K562 (cell line): Measurements from ENCODE around the gene POR. TPM values are rescaled to one million over a fixed set of nuclear protein-coding genes. Genes with fewer than 3 reads are reported as not detected.

Experiments used
- CBFA2T2 ChIP-seq: fragments of 450-650 bp; conservative IDR thresholded peaks from 2 replicates; pipeline ENCODE4 v1.6.1; 2017; ENCODE audit warnings: mild to moderate bottlenecking
- EP300 ChIP-seq: IDR thresholded peaks from 2 replicates; pipeline ENCODE4 v1.6.1; 2012; ENCODE audit warnings: low read length, improper control_type of control experiment
- HBP1 ChIP-seq: fragments of 450-650 bp; formaldehyde crosslinking; IDR thresholded peaks from 2 replicates; pipeline ENCODE4 v1.4.0; 2022; ENCODE audit warnings: missing genetic modification characterization
- HSF4 ChIP-seq: fragments of 250-450 bp; sonication (Bioruptor Pico); IDR thresholded peaks from 2 replicates; pipeline ENCODE4 v2.1.2; 2022; ENCODE audit warnings: mild to moderate bottlenecking, moderate library complexity, borderline replicate concordance
- JUND ChIP-seq, 2 experiments: IDR thresholded peaks; 2 replicates in 1 of 2; 3 replicates in 1 of 2; pipeline ENCODE4 v1.6.1; 2011; ENCODE audit warnings: borderline replicate concordance in 2 of 2, low read depth in 2 of 2, low read length in 2 of 2, improper control_type of control experiment in 1 of 2, missing biosample characterization in 1 of 2, missing genetic modification characterization in 1 of 2, missing genetic modification reagents in 1 of 2
- MAFF ChIP-seq: IDR thresholded peaks from 2 replicates; pipeline ENCODE4 v1.6.1; 2012; ENCODE audit warnings: low read length, improper control_type of control experiment
- MLX ChIP-seq, 2 experiments: fragments of 450-650 bp in 1 of 2; sonication (generic) in 1 of 2; formaldehyde crosslinking; conservative IDR thresholded peaks; 2 replicates each; pipeline versions ENCODE4 v1.4.0 to v1.8.1; 2020 to 2022; ENCODE audit warnings: mild to moderate bottlenecking in 1 of 2, missing genetic modification reagents in 1 of 2
- NFE2L1 ChIP-seq: fragments of 450-650 bp; IDR thresholded peaks from 2 replicates; pipeline ENCODE4 v1.6.1; 2016; ENCODE audit warnings: missing genetic modification characterization, low read depth, mild to moderate bottlenecking, missing compliant biosample characterization, moderate library complexity, borderline replicate concordance
- NONO ChIP-seq, 2 experiments: fragments of 200-400 bp in 1 of 2; fragments of 450-650 bp in 1 of 2; formaldehyde crosslinking in 1 of 2; IDR thresholded peaks; 2 replicates each; pipeline ENCODE4 v1.6.1; 2017; ENCODE audit warnings: low read depth in 2 of 2, mild to moderate bottlenecking in 2 of 2, moderate library complexity in 2 of 2, low read length in 1 of 2
- TAF9B ChIP-seq: fragments of 450-650 bp; IDR thresholded peaks from 2 replicates; pipeline ENCODE4 v1.6.1; 2018; ENCODE audit warnings: mild to moderate bottlenecking; ENCODE audit not compliant: partially characterized antibody
- TBP ChIP-seq: optimal IDR thresholded peaks from 2 replicates; pipeline ENCODE3; 2011; ENCODE audit warnings: low read depth, low read length, improper control_type of control experiment
- TGIF2 ChIP-seq: sonication (generic); formaldehyde crosslinking; IDR thresholded peaks from 2 replicates; pipeline ENCODE4 v1.8.1; 2022; ENCODE audit warnings: mild to moderate bottlenecking, missing genetic modification reagents, moderate library complexity
- ZHX1 ChIP-seq: fragments of 150-350 bp; conservative IDR thresholded peaks from 2 replicates; pipeline ENCODE4 v1.6.1; 2014; ENCODE audit warnings: low read length
- ZNF212 ChIP-seq: fragments of 450-650 bp; formaldehyde crosslinking; IDR thresholded peaks from 2 replicates; pipeline ENCODE4 v1.4.0; 2020; ENCODE audit warnings: mild to moderate bottlenecking
- ZNF76 ChIP-seq: fragments of 250-450 bp; sonication (Bioruptor Pico); IDR thresholded peaks from 2 replicates; pipeline ENCODE4 v1.4.0; 2020; ENCODE audit warnings: mild to moderate bottlenecking, moderate library complexity, borderline replicate concordance
- polyA plus RNA-seq, 8 experiments: library from polyadenylated mRNA; depleted of rRNA in 4 of 8; stranded (reverse) in 5 of 8; unstranded in 3 of 8; fragments of >200 nt; fragmentation: Nextera tagmentation in 2 of 8; fragmentation: Illumina TruSeq in 1 of 8; extraction: Ambion mirVana in 2 of 8; extraction: Trizol in 1 of 8; gene quantifications; 2 replicates each; pipeline versions ENCODE4 v1.2.1 to v1.2.3, GENCODE V29; 2011 to 2014; ENCODE audit warnings: inconsistent platforms in 1 of 8, missing spikeins in 1 of 8
- total RNA-seq, 7 experiments: library from RNA; depleted of rRNA in 6 of 7; stranded (reverse); fragments of >200 nt in 6 of 7; fragmentation: Illumina TruSeq in 2 of 7; extraction: Trizol in 2 of 7; gene quantifications; 2 replicates each; pipeline versions ENCODE4 v1.2.1 to v1.2.3, GENCODE V29; 2011 to 2021; ENCODE audit warnings: low replicate concordance in 1 of 7

POR gene
- total and polyA plus RNA-seq, 9 of the 15 experiments (the other 6 are each of a cell fraction or from before 2014, with no cell fraction given), result 4.7 to 142 (median 40.8) TPM

- TF ChIP-seq TAF9B (no peak), JUND (IDR thresholded peaks at IDR 0.05; ENCODE audit: borderline replicate concordance, low read depth, low read length) (peak; percentile 79), JUND (tag; IDR thresholded peaks at IDR 0.05; ENCODE audit: borderline replicate concordance, low read depth, low read length) (peak; percentile 59; the same call in 1 of the 3 replicates), NONO (IDR thresholded peaks at IDR 0.05; ENCODE audit: low read depth in 2 of 2, low read length in 1 of 2) (peak in 1 of 2 experiments; percentile 55; a peak in 1 of 4 replicates), HBP1 (CRISPR knock-in tag) (peak; percentile 78; the same call in 1 of the 2 replicates), HSF4 (CRISPR knock-in tag) (0 out of 2 replicates have a peak, but pooled peaks have one; percentile 40), MAFF (0 out of 2 replicates have a peak, but pooled peaks have one; percentile 4), CBFA2T2 (peak; percentile 69), MLX (CRISPR knock-in tag; conservative IDR thresholded peaks at IDR 0.05) (no peak; a peak in 1 of 4 replicates), EP300 (peak; percentile 57), ZNF212 (CRISPR knock-in tag) (peak; percentile 91), TGIF2 (no peak), ZHX1 (0 out of 2 replicates have a peak, but pooled peaks have one; percentile 59), TBP (no peak), NFE2L1 (tag) (no peak), ZNF76 (CRISPR knock-in tag) (no peak)
These were observed 48.2 kb upstream of the POR start (continued) for GRCh38 chr7:75866489-75867389.
